Small intestine (tissue), 7 donors: Measurements from ENCODE around the gene CASP14. TPM values are rescaled to one million over a fixed set of nuclear protein-coding genes. Genes with fewer than 3 reads are reported as not detected.

Experiments used
- DNase-seq, 2 donors: peaks; one replicate each; pipeline versions ENCODE4 v3.0.0 to v3.0.0-alpha.2; 2013
- FAIRE-seq: peaks from 2 replicates; lab custom pipeline; 2012; peaks lifted over from hg19 to GRCh38; lab: Jason Lieb, UNC
- H3K27ac ChIP-seq, 3 donors: one replicate each; pipeline ENCODE4 v1.5.1; 2013; ENCODE audit warnings: low read length in 2 of 3, mild to moderate bottlenecking in 2 of 3, control low read depth in 1 of 3, inconsistent platforms in 1 of 3, low read depth in 1 of 3, moderate library complexity in 1 of 3
- H3K27me3 ChIP-seq, 3 donors: one replicate each; pipeline ENCODE4 v1.6.1; 2013; ENCODE audit warnings: low read length in 3 of 3, inconsistent platforms in 1 of 3; ENCODE audit not compliant: control insufficient read depth in 3 of 3, insufficient read depth in 3 of 3
- H3K36me3 ChIP-seq, 3 donors: one replicate each; pipeline ENCODE4 v1.6.1; 2013; ENCODE audit warnings: low read length in 3 of 3, inconsistent platforms in 1 of 3, low read depth in 1 of 3, mild to moderate bottlenecking in 1 of 3, moderate library complexity in 1 of 3; ENCODE audit not compliant: control insufficient read depth in 3 of 3, insufficient read depth in 2 of 3
- H3K4me1 ChIP-seq, 3 donors: one replicate each; pipeline ENCODE4 v1.6.1; 2013; ENCODE audit warnings: low read length in 2 of 3, inconsistent platforms in 1 of 3, low read depth in 1 of 3, mild to moderate bottlenecking in 1 of 3, moderate library complexity in 1 of 3; ENCODE audit not compliant: control insufficient read depth in 3 of 3, insufficient read depth in 2 of 3
- H3K4me3 ChIP-seq, 3 donors: one replicate each; pipeline ENCODE4 v1.5.1; 2013; ENCODE audit warnings: low read length in 3 of 3, control low read depth in 1 of 3, inconsistent platforms in 1 of 3, low read depth in 1 of 3, mild to moderate bottlenecking in 1 of 3, moderate library complexity in 1 of 3
- H3K9me3 ChIP-seq, 2 donors: one replicate each; pipeline ENCODE4 v1.6.1; 2013; ENCODE audit warnings: low read depth in 1 of 2, low read length in 1 of 2; ENCODE audit not compliant: control insufficient read depth in 2 of 2, insufficient read depth in 1 of 2
- WGBS, 3 donors: extraction: QIAGEN DNeasy Blood & Tissue Kit; methylation state at CpG; one replicate each; pipeline ENCODE4 v1.1.7; 2013; 5-methylcytosine and 5-hydroxymethylcytosine counted together
- polyA plus RNA-seq, 4 donors: library from polyadenylated mRNA; stranded (reverse) in 3 of 4; unstranded in 1 of 4; fragments of 200-250 nt in 3 of 4; fragments of 120-200 nt in 1 of 4; gene quantifications; one replicate each; pipeline versions ENCODE4 v1.2.1 to v1.2.3, GENCODE V29; 2013
- donor health status: healthy with polysubstance abuse.
- donor health status: control.
- donor health status: control.
- donor health status: Bipolar disorder and iron deficiency.
- donor health status: healthy.

CASP14 gene
- polyA plus RNA-seq, 4 donors, result not detected

- Histone ChIP-seq H3K4me3 (no peak overlapping the region), H3K27ac (no peak overlapping the region), H3K36me3 (no peaks in the 10 kb centered on the region), H3K9me3 (peaks cover 0 to 28% of the 10 kb centered on the region in 2 donors), H3K27me3 (peaks cover 0 to 12% (median 0%) of the 10 kb centered on the region in 3 donors), H3K4me1 (no peaks in the 10 kb centered on the region)
- WGBS, 3 donors, result 47 to 57% (median 56%) methylated on average over 3 of the region's 3 CpGs
- DNase-seq (peak; percentile 43 to 51), FAIRE-seq (no peak)
These were observed 52.3 kb downstream of the CASP14 start for GRCh38 chr19:15101479-15102082.

GRCh38 chr19:15104003-15104402 lies 54.7 kb downstream of the CASP14 start:
- H3K36me3 ChIP-seq, result no peaks in the 10 kb centered on the region
- WGBS, 3 donors, result 67 to 77% (median 73%) methylated on average over 1 of the region's 1 CpG

DNA sequence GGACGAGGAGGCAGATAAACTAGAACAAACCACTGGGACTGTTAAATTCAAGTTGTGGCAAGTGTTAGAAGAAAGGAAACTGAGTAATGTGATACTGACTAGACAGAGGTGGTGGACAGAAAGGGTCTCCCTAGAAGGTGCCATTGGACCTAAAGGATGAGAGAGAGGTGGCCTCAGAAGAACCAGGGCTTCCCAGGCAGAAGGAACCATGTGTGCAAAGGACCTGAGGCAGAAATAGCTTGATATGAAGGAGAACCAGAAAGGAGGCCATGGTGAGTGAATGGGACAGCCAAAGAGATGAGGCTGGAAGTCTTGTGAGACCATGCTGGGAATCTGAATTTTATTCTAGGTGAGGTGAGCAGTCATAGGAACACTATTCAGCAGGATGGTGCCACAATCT lies 55.1 kb downstream of the CASP14 start:
- DNase-seq, result no peak
- no peak for FAIRE-seq
- 44 to 79% (median 75%) methylated on average over 1 of the region's 1 CpG for WGBS, 3 donors

More at GRCh38 chr19:15104003-15104402, 54.7 kb downstream of the CASP14 start:
- DNase-seq (no peak), FAIRE-seq (no peak)
- Histone ChIP-seq H3K9me3 (peaks cover 0 to 28% of the 10 kb centered on the region in 2 donors), H3K4me3 (no peak overlapping the region), H3K27me3 (peaks cover 0 to 35% (median 0%) of the 10 kb centered on the region in 3 donors), H3K27ac (no peak overlapping the region), H3K4me1 (no peaks in the 10 kb centered on the region)

DNA sequence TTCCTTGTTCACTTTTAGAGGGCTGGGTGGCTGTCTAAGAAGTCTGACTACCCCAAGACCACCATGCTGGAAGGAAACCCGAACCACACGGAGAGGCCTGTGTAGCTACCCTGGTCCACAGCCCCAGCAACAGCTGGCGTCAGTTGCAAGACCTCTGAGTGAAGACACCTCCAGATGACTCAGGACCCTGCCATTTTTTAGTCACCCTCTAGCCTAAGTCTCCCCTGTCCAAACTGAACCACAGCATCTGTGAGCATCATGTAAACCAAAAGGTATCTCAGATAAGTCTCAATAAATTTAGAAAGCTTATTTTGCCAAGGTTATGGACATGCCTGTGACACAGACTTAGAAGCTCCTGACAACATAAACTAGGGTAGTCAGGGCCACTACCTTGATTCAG lies 55.8 kb downstream of the CASP14 start:
- Histone ChIP-seq H3K27ac (no peak overlapping the region), H3K9me3 (peaks cover 0 to 28% of the 10 kb centered on the region in 2 donors), H3K4me1 (no peaks in the 10 kb centered on the region), H3K27me3 (peaks cover 0 to 36% (median 0%) of the 10 kb centered on the region in 3 donors), H3K4me3 (no peak overlapping the region), H3K36me3 (peaks cover 0 to 4% (median 0%) of the 10 kb centered on the region in 3 donors)
- 91 to 97% (median 95%) methylated on average over 3 of the region's 3 CpGs for WGBS, 3 donors
- no peak for FAIRE-seq
- no peak for DNase-seq

More for the DNA sequence above, 55.1 kb downstream of the CASP14 start:
- H3K4me3 ChIP-seq, result no peak overlapping the region
- peaks cover 0 to 28% of the 10 kb centered on the region in 2 donors for H3K9me3 ChIP-seq
- H3K27me3 ChIP-seq, result peaks cover 0 to 36% (median 0%) of the 10 kb centered on the region in 3 donors
- peaks cover 0 to 3% (median 0%) of the 10 kb centered on the region in 3 donors for H3K36me3 ChIP-seq
- no peaks in the 10 kb centered on the region for H3K4me1 ChIP-seq
- no peak overlapping the region for H3K27ac ChIP-seq

DNA sequence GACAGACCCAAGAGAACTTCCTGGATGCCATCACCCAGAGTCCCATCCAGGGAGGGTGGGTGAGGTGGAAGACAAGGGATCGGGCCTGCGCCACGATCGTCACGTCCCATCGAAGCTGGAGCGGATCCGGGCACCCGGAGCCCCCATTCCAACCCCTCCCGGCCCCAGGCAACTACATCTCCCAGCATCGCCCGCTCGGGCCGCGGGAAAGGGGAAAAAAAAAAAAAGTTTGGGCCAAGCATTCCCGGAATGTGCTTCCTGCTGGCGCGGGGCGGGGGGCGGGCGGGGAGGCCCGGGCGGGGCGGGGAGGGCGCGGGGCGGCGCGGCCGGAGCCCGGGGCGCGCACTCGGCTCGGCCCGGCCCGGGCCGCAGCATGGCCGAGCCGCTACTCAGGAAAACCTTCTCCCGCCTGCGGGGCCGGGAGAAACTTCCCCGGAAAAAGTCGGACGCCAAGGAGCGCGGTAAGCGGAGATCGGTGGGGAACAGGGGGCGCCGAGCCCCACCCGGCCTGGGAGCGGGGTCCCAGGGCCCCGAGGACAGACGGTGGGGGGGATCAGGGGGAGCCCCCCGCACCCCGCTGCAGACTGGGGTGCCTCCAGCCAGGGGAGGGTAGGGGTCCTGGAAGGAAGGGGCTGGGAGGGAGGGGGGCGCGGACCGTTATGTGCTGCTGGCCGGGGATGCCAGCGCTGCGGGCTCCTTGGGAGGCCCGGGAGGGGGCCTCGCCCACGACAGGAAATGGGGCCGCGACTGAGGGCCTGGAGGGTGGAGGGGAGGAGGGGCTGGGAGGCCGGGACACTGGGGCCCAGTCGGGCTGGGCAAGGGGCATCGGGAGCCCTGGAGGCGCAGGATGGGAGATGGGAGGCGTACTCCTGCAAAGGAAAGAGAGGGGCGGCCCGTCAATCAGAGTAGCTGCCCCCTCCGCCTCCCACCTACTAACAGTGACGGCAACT lies 58.1 kb downstream of the CASP14 start, which contains the start of gene SYDE1:
SYDE1 (plus strand) TSS at position 341 of the 950 bp plus-strand sequence; CDS start at position 374, 33 bp downstream.
- peak within 1 kb of the TSS; percentile 32 to 61 (median 58) for H3K4me3 ChIP-seq
- H3K27me3 ChIP-seq, result peaks cover 0 to 36% (median 0%) of the 10 kb centered on the region in 3 donors
- 2 to 7% (median 4%) methylated on average over 42 to 78 of the region's 78 CpGs for WGBS, 3 donors
- peaks cover 0 to 18% (median 0%) of the 10 kb centered on the region in 3 donors for H3K36me3 ChIP-seq
- no peaks in the 10 kb centered on the region for H3K4me1 ChIP-seq
- H3K27ac ChIP-seq, result peak within 1 kb of the TSS in 2 of 3 donors; percentile 72 to 86
- H3K9me3 ChIP-seq, result peaks cover 0 to 19% of the 10 kb centered on the region in 2 donors
- FAIRE-seq (no peak), DNase-seq (peak in 1 of 2 donors; percentile 36)

Other genes with a start within 250 kb of the CASP14 start
- not detected for gene OR7A5, start 214.3 kb upstream of the CASP14 start, polyA plus RNA-seq
- gene OR7C1, start 214.3 kb upstream of the CASP14 start, polyA plus RNA-seq, result under 1 TPM in 1 of 4 donors, not detected in 3; 0.04 TPM
- gene OR7A10, start 200.6 kb upstream of the CASP14 start, polyA plus RNA-seq, result not detected
- gene OR7A17, start 163.3 kb upstream of the CASP14 start, polyA plus RNA-seq, result not detected
- not detected for gene OR7C2, start 108.0 kb upstream of the CASP14 start, polyA plus RNA-seq
- gene SLC1A6, start 69.6 kb upstream of the CASP14 start, polyA plus RNA-seq, result under 1 TPM in 2 of 4 donors, not detected in 2; 0.06 TPM
- not detected for gene OR1I1, start 32.7 kb downstream of the CASP14 start, polyA plus RNA-seq
- gene SYDE1, start 57.9 kb downstream of the CASP14 start, polyA plus RNA-seq, result 1 to 10 TPM in 3 of 4 donors, under 1 TPM in 1; 0.45 to 5.4 (median 3.3) TPM
- 10 to 100 TPM in 2 of 4 donors, 1 to 10 TPM in 1, under 1 TPM in 1; 0.45 to 15.6 (median 6.6) TPM for gene NOTCH3, start 151.5 kb downstream of the CASP14 start, polyA plus RNA-seq
- gene EPHX3, start 183.0 kb downstream of the CASP14 start, polyA plus RNA-seq, result under 1 TPM in 2 of 4 donors, not detected in 2; 0.74 to 0.76 TPM